ACHN (cell line): Measurements from ENCODE around the gene RAB42.
"Not testable (repeated sequence)": the region's sequence is repeated elsewhere in the genome, so short reads cannot be mapped to it uniquely, and the experiment has no call there.

Source experiments
- DNase-seq: peaks from one replicate; pipeline ENCODE4 v3.0.0-alpha.2; 2015
- in situ Hi-C: cut with HindIII; loops from 2 replicates; pipeline ENCODE4 v1.10.0; 2017; ENCODE audit warnings: low sequenced_read_pairs, low pct_ligation_motif_present, low pct_unique_long_range_greater_than_20kb

The RAB42 gene

GRCh38 chr1:28580722-28581530, 11.1 kb upstream of the RAB42 start:
- no peak for DNase-seq
- in situ Hi-C loops: no loop called here

GRCh38 chr1:28581531-28582247, 10.4 kb upstream of the RAB42 start:
- DNase-seq: peak; percentile 94
- in situ Hi-C loops: no loop called here

- in situ Hi-C loops: no loop called here
Observed at GRCh38 chr1:28582248-28582615, 9.8 kb upstream of the RAB42 start.

GRCh38 chr1:28586585-28587391, 5.3 kb upstream of the RAB42 start:
- in situ Hi-C loops, DNase-seq: not testable (repeated sequence)

More at GRCh38 chr1:28582248-28582615, 9.8 kb upstream of the RAB42 start:
- DNase-seq: no peak

GRCh38 chr1:28592321-28593071, 431 bp downstream of the RAB42 start:
- in situ Hi-C loops: no loop called here
- DNase-seq: no peak

GRCh38 chr1:28593988-28594356, 1.9 kb downstream of the RAB42 start:
- in situ Hi-C loops, DNase-seq: not testable (repeated sequence)

GRCh38 chr1:28594686-28595411, 2.8 kb downstream of the RAB42 start:
- in situ Hi-C loops, DNase-seq: not testable (repeated sequence)

GRCh38 chr1:28595412-28596191, 3.5 kb downstream of the RAB42 start:
- in situ Hi-C loops: no loop called here
- no peak for DNase-seq

- DNase-seq, in situ Hi-C loops: not testable (repeated sequence)
Observed at GRCh38 chr1:28596276-28596675, 4.2 kb downstream of the RAB42 start.

GRCh38 chr1:28601696-28602095, 9.6 kb downstream of the RAB42 start:
- in situ Hi-C loops: no loop called here
- peak; percentile 86 for DNase-seq

GRCh38 chr1:28602536-28603439, 10.7 kb downstream of the RAB42 start:
- peak; percentile 77 for DNase-seq
- in situ Hi-C loops: no loop called here

GRCh38 chr1:28604411-28604810, 12.3 kb downstream of the RAB42 start:
- in situ Hi-C loops: no loop called here
- no peak for DNase-seq

- in situ Hi-C loops: no loop called here
- DNase-seq: no peak
Observed at GRCh38 chr1:28604962-28605361, 12.9 kb downstream of the RAB42 start.

- no peak for DNase-seq
- in situ Hi-C loops: no loop called here
Observed at GRCh38 chr1:28606771-28607170, 14.7 kb downstream of the RAB42 start.

GRCh38 chr1:28613175-28613574, 21.1 kb downstream of the RAB42 start:
- no peak for DNase-seq
- in situ Hi-C loops: no loop called here

- in situ Hi-C loops: no loop called here
- no peak for DNase-seq
Observed at GRCh38 chr1:28631713-28632112, 39.6 kb downstream of the RAB42 start.
